ENCODE results near the gene CFAP91. TPM values are rescaled to one million over a fixed set of nuclear protein-coding genes. Genes with fewer than 3 reads are reported as not detected.

Gene CFAP91
- polyA plus RNA-seq, 3 donors, result 21.0 to 34.8 (median 28.0) TPM

DNA sequence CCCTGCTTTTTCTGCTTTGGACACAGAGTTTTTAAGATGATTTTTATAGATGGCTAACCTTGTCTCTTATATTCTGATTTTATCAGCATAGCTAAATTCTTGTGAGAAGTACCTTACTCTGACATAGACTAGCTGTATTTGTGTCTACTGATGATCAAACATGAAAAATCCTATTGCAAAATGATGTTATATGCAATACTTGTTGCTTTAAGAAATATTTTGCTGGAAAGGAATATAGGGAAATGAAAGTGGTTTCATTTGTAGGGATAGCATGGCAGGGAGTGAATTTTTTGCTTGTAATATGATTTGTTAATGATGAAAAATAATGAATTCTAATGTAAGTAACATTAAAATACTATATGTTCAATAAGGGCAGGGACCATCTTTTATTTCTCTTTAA is 35.9 kb downstream of the CFAP91 start:
- DNase-seq, result no peak

DNA sequence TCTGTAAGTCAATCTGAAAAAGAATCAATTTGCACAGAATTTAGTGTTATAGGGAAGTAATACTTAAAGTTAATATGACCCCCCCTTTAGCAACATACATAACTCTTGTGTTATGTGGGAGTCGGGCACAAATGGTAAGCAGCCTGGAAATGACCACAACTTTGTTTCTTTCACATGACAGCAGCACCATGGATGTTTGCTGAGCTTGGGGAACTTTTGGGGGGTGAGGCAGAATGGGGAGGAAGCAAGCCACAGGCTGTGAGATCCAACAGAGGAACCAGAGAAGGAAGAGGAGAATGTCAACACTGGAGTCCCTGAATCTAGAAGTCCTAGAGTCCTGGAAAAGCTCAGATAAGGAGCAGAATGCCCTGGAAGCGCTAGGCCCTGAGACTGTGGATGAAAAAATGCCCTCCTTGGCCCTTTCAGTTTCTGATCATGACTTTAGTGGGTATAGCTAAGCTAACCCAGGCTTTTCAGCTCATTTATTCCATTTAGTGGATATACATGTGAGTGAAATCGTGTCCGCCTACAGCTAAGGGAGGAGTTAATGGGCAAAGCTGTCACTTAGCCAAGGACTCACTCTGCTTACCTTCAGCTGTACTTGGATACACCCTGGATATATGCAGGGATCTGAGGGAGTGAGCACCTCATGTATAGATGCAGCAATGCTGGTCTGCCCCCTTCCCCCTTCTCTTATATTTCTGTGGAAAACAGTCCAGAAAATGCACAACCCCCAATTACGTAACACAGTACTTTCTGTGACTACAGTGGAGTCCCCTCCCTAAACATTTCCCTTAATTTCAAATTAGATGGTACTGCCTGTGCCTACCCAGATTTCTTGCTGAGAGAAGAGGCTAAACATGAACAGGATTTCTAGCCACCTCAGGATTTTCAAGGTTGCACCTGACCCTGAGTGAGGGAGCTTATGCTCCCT is 39.1 kb downstream of the CFAP91 start:
- DNase-seq, result no peak

- DNase-seq, result no peak
Observed at GRCh38 chr3:119743921-119744320, 41.1 kb downstream of the CFAP91 start.

DNA sequence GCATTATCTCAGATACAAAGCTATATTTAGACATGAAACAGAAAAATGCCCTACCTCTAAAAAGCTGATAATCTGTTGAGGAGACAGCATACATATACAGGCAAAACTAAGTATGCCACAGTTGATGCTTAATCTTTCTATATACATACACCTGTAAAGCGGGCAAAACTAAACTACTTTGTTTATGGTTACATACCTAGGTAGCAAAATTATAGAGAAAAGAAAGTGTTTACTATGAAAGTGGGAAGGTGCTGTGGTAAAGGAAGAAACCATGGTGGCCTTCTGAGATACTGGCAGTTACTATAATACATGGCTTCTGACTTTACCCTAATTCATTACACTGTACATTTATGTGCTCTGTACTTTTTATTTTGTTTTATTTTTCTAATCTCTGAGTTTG is 43.1 kb downstream of the CFAP91 start:
- no peak for DNase-seq

DNA sequence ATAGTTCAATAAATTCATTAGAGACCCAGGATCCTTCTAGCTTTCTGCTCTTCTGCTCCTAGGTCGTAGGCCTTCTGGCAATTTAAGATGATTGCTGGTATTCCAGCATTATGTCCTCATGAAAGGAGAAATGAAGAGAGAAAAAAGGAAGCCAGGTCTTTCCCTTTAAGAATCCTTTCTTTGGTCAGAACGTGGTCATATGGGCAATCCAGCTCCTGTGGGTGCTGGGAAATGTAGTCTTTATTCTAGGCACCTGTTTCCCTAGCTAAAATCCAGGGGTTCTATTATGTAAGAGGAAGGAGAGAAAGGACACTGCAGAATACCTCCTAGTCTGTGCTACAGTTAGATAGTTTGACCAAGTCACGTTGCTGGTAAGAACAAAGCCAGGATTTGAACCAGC is 43.6 kb downstream of the CFAP91 start:
- DNase-seq, result no peak

DNA sequence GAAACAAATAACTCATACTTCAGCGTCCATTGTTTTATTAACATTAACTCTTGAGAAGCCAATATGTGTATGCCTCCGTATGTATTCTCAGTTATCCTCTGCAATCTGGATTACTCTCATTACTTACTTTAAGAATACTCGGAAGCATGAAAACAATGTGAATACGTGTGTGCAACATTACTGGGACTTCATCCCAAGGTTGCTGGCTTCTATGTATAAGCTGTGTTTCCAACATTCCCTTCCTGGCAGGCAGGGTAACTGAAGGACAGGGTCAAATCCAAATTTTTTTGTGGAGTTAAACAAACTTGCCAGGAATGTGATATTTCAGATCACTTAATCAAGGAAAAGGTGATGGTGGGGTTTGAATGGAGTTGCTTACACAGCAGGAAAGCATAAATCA is 44.5 kb downstream of the CFAP91 start:
- no peak for DNase-seq

- peak; percentile 17 for DNase-seq
Observed at GRCh38 chr3:119748991-119749390, 46.2 kb downstream of the CFAP91 start.

- DNase-seq, result no peak
Observed at GRCh38 chr3:119751423-119751822, 48.6 kb downstream of the CFAP91 start.

Other genes with a start within 250 kb of the CFAP91 start
- 10 to 100 TPM; 50.0 to 62.2 (median 58.5) TPM for gene TMEM39A, start 239.4 kb upstream of the CFAP91 start, polyA plus RNA-seq (ENCODE audit: insufficient read length in 3 of 3)
- 10 to 100 TPM; 24.0 to 33.4 (median 28.9) TPM for gene POGLUT1, start 234.1 kb upstream of the CFAP91 start, polyA plus RNA-seq (ENCODE audit: insufficient read length in 3 of 3)
- 100 to 1,000 TPM in 2 of 3 donors, 10 to 100 TPM in 1; 99.5 to 113 (median 105) TPM for gene TIMMDC1, start 204.5 kb upstream of the CFAP91 start, polyA plus RNA-seq (ENCODE audit: insufficient read length in 3 of 3)
- under 1 TPM; 0.17 to 0.42 (median 0.30) TPM for gene CD80, start 143.4 kb upstream of the CFAP91 start, polyA plus RNA-seq (ENCODE audit: insufficient read length in 3 of 3)
- 1 to 10 TPM; 6.1 to 7.1 (median 6.8) TPM for gene ADPRH, start 123.5 kb upstream of the CFAP91 start, polyA plus RNA-seq (ENCODE audit: insufficient read length in 3 of 3)
- gene PLA1A, start 105.1 kb upstream of the CFAP91 start, polyA plus RNA-seq (ENCODE audit: insufficient read length in 3 of 3), result 1 to 10 TPM; 7.6 to 8.4 (median 8.0) TPM
- gene POPDC2, start 42.4 kb upstream of the CFAP91 start, polyA plus RNA-seq (ENCODE audit: insufficient read length in 3 of 3), result 10 to 100 TPM in 1 of 3 donors, 1 to 10 TPM in 2; 4.1 to 10.2 (median 6.2) TPM
- 10 to 100 TPM; 44.2 to 47.2 (median 45.0) TPM for gene COX17, start 25.6 kb upstream of the CFAP91 start, polyA plus RNA-seq (ENCODE audit: insufficient read length in 3 of 3)
- gene NR1I2, start 79.1 kb downstream of the CFAP91 start, polyA plus RNA-seq (ENCODE audit: insufficient read length in 3 of 3), result 1 to 10 TPM in 2 of 3 donors, under 1 TPM in 1; 0.65 to 1.4 (median 1.2) TPM